Measurements from ENCODE around the gene ADCY5. TPM values are rescaled to one million over a fixed set of nuclear protein-coding genes. Genes with fewer than 3 reads are reported as not detected.

The ADCY5 gene
- total RNA-seq, 2 donors from 2014 or later = not detected

DNA sequence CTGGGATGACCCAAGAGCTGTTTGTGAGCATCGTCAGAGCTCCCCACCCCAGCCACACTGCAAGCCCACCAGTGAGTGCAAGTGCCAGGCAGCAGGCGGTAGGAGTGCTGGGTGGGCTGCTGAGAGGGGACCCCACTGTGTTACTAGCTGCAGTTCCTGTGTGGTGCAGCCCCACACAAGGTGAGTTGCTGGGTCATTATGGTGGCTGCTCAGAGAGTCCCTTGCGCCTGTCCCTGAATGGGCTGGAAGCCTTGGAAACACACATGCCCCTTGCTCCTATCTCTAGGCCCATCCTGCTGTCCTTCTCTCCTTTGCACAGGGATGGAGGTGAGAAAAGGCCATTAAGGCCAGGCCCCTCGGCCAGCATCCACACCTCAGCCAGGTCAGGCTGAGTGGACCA lies 163.4 kb downstream of the ADCY5 start:
- no peak overlapping the region for H3K27ac Mint-ChIP-seq
- DNase-seq (ENCODE audit: low spot score) (no peak), ATAC-seq (no peak)
- no peaks in the 10 kb centered on the region for H3K36me3 Mint-ChIP-seq
- no peaks in the 10 kb centered on the region for H3K4me1 Mint-ChIP-seq (ENCODE audit: low read depth in 2 of 2)
- H3K27me3 Mint-ChIP-seq = peaks cover 0 to under 1% of the 10 kb centered on the region in 2 donors
- H3K9me3 Mint-ChIP-seq = no peaks in the 10 kb centered on the region
- no peak overlapping the region for H3K4me3 Mint-ChIP-seq

DNA sequence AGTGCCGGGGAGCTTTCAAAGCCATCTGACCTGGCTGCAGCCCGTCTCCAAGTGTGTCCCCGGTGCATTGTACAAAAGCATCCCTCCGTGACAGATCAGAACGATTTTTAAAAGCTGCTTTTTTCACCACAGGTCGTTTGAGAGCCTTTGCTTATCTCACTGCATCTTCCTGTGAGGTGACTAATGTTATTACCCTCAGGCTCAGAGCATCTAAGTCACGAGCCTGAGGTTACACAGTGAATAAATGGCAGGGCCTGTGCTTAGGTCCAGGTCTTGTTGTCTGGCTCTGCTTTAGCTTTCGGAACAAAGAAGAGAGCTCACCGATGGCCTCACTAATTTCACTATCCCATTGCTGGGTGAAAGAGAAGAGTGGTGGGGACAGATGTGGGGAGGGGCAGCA lies 163.8 kb downstream of the ADCY5 start:
- Mint-ChIP-seq H3K36me3 (no peaks in the 10 kb centered on the region), H3K9me3 (no peaks in the 10 kb centered on the region), H3K27ac (no peak overlapping the region), H3K4me3 (no peak overlapping the region), H3K4me1 (ENCODE audit: low read depth in 2 of 2) (no peaks in the 10 kb centered on the region), H3K27me3 (no peaks in the 10 kb centered on the region)
- DNase-seq (ENCODE audit: low spot score) = no peak
- ATAC-seq = no peak

- Mint-ChIP-seq H3K27me3 (no peaks in the 10 kb centered on the region), H3K9me3 (no peaks in the 10 kb centered on the region), H3K36me3 (no peaks in the 10 kb centered on the region), H3K4me1 (ENCODE audit: low read depth in 2 of 2) (no peaks in the 10 kb centered on the region), H3K4me3 (no peak overlapping the region), H3K27ac (no peak overlapping the region)
- ATAC-seq = no peak
- DNase-seq (ENCODE audit: low spot score) = no peak
These were observed 164.4 kb downstream of the ADCY5 start for GRCh38 chr3:123284399-123285010.

GRCh38 chr3:123283657-123284398 lies 165.1 kb downstream of the ADCY5 start:
- H3K9me3 Mint-ChIP-seq = no peaks in the 10 kb centered on the region
- H3K27me3 Mint-ChIP-seq = no peaks in the 10 kb centered on the region
- no peaks in the 10 kb centered on the region for H3K36me3 Mint-ChIP-seq
- ATAC-seq (no peak), DNase-seq (ENCODE audit: low spot score) (no peak)
- no peak overlapping the region for H3K27ac Mint-ChIP-seq
- H3K4me1 Mint-ChIP-seq (ENCODE audit: low read depth in 2 of 2) = no peaks in the 10 kb centered on the region
- H3K4me3 Mint-ChIP-seq = no peak overlapping the region

DNA sequence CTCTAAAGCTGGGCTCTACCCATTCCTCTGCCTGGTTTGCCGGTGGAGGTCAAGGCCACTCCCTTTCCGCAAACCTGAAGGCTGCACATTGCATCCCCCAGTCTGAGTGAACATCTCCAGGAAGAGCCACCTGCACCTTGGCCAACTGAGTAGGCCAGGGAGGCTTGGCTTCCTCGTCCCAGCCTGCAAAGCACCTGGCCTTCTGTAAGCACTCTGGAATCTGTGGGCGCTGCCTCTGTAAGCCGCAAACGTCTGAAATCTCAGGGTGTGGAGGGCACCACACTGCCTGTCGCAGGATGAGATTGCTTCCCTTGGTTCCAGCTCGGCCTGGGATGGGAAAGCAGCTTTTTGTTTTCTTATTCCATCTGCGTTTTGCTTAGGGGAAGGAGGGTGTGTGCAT lies 165.8 kb downstream of the ADCY5 start:
- no peaks in the 10 kb centered on the region for H3K4me1 Mint-ChIP-seq (ENCODE audit: low read depth in 2 of 2)
- no peaks in the 10 kb centered on the region for H3K36me3 Mint-ChIP-seq
- no peaks in the 10 kb centered on the region for H3K27me3 Mint-ChIP-seq
- H3K27ac Mint-ChIP-seq = no peak overlapping the region
- ATAC-seq (no peak), DNase-seq (ENCODE audit: low spot score) (no peak)
- no peak overlapping the region for H3K4me3 Mint-ChIP-seq
- H3K9me3 Mint-ChIP-seq = no peaks in the 10 kb centered on the region

GRCh38 chr3:123282461-123282860 lies 166.4 kb downstream of the ADCY5 start:
- DNase-seq (ENCODE audit: low spot score) = no peak

GRCh38 chr3:123281929-123282328 lies 167.0 kb downstream of the ADCY5 start:
- peaks cover 0 to 4% of the 10 kb centered on the region in 2 donors for H3K4me1 Mint-ChIP-seq (ENCODE audit: low read depth in 2 of 2)
- H3K36me3 Mint-ChIP-seq = no peaks in the 10 kb centered on the region
- ATAC-seq (peak in 1 of 2 donors; percentile 41), DNase-seq (ENCODE audit: low spot score) (no peak)
- H3K9me3 Mint-ChIP-seq = no peaks in the 10 kb centered on the region
- H3K27me3 Mint-ChIP-seq = no peaks in the 10 kb centered on the region
- no peak overlapping the region for H3K27ac Mint-ChIP-seq
- H3K4me3 Mint-ChIP-seq = no peak overlapping the region

More at GRCh38 chr3:123282461-123282860, 166.4 kb downstream of the ADCY5 start:
- no peak for ATAC-seq
- H3K9me3 Mint-ChIP-seq = no peaks in the 10 kb centered on the region
- H3K4me1 Mint-ChIP-seq (ENCODE audit: low read depth in 2 of 2) = no peaks in the 10 kb centered on the region
- H3K4me3 Mint-ChIP-seq = no peak overlapping the region
- H3K27me3 Mint-ChIP-seq = no peaks in the 10 kb centered on the region
- no peak overlapping the region for H3K27ac Mint-ChIP-seq
- no peaks in the 10 kb centered on the region for H3K36me3 Mint-ChIP-seq

GRCh38 chr3:123281406-123281805 lies 167.5 kb downstream of the ADCY5 start:
- Mint-ChIP-seq H3K27ac (no peak overlapping the region), H3K36me3 (no peaks in the 10 kb centered on the region), H3K4me1 (ENCODE audit: low read depth in 2 of 2) (peaks cover 0 to 6% of the 10 kb centered on the region in 2 donors), H3K4me3 (no peak overlapping the region), H3K27me3 (no peaks in the 10 kb centered on the region), H3K9me3 (no peaks in the 10 kb centered on the region)
- no peak for DNase-seq (ENCODE audit: low spot score)
- no peak for ATAC-seq

GRCh38 chr3:123279121-123279520 lies 169.8 kb downstream of the ADCY5 start:
- H3K4me1 Mint-ChIP-seq (ENCODE audit: low read depth in 2 of 2) = peaks cover 0 to 6% of the 10 kb centered on the region in 2 donors
- no peak overlapping the region for H3K27ac Mint-ChIP-seq
- ATAC-seq (no peak), DNase-seq (ENCODE audit: low spot score) (no peak)
- H3K4me3 Mint-ChIP-seq = no peak overlapping the region
- no peaks in the 10 kb centered on the region for H3K27me3 Mint-ChIP-seq
- H3K9me3 Mint-ChIP-seq = no peaks in the 10 kb centered on the region
- H3K36me3 Mint-ChIP-seq = no peaks in the 10 kb centered on the region

DNA sequence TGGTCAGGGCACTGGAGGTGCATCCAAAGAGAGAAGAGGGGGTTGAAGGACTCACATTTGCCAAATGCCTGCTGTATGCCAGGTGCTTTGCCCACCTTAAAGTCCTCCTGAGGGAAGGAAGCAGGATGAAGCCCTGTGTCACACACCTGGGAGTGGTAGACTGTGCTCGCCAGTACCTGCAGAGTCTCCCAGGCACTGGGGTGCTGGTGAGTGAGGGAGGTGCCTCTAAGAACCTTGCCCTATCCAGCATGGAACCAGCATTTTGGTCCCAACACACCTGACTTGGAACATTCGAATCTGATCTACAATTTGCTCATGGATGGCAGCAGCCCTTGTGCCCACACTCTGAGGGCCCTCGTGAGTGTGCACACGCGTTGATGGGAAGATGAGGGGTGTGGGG lies 170.4 kb downstream of the ADCY5 start:
- Mint-ChIP-seq H3K4me3 (no peak overlapping the region), H3K27me3 (no peaks in the 10 kb centered on the region), H3K9me3 (no peaks in the 10 kb centered on the region), H3K36me3 (no peaks in the 10 kb centered on the region), H3K27ac (no peak overlapping the region), H3K4me1 (ENCODE audit: low read depth in 2 of 2) (peaks cover 0 to 6% of the 10 kb centered on the region in 2 donors)
- DNase-seq (ENCODE audit: low spot score) (no peak), ATAC-seq (no peak)

DNA sequence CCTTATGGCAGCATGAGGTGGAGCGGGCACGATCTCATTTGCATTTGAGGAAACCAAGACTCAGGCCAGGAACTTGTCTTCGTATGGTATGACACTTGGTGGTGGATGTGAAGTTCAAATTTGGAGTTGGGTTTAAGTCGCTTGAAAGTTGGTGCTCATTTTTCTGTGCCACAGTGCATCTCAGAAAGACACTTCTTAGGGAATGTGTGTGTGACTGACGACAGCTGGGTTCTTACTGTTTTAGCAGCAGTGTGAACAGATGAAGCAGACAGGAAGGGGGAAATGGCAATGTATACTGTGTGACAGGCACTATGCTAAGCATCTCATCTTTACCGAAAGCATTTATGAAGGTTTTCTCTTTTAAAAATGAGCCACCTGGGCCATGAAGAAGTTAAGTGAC lies 171.8 kb downstream of the ADCY5 start:
- no peaks in the 10 kb centered on the region for H3K36me3 Mint-ChIP-seq
- no peaks in the 10 kb centered on the region for H3K9me3 Mint-ChIP-seq
- H3K4me3 Mint-ChIP-seq = no peak overlapping the region

GRCh38 chr3:123276346-123277006 lies 172.4 kb downstream of the ADCY5 start:
- Mint-ChIP-seq H3K27me3 (no peaks in the 10 kb centered on the region), H3K27ac (no peak overlapping the region), H3K4me1 (ENCODE audit: low read depth in 2 of 2) (peaks cover 0 to 6% of the 10 kb centered on the region in 2 donors), H3K36me3 (peaks cover 5% of the 10 kb centered on the region), H3K4me3 (no peak overlapping the region), H3K9me3 (no peaks in the 10 kb centered on the region)
- DNase-seq (ENCODE audit: low spot score) (no peak), ATAC-seq (no peak)

More for the DNA sequence above, 171.8 kb downstream of the ADCY5 start:
- Mint-ChIP-seq H3K27ac (no peak overlapping the region), H3K27me3 (no peaks in the 10 kb centered on the region), H3K4me1 (ENCODE audit: low read depth in 2 of 2) (peaks cover 0 to 6% of the 10 kb centered on the region in 2 donors)
- DNase-seq (ENCODE audit: low spot score) = no peak
- ATAC-seq = no peak

DNA sequence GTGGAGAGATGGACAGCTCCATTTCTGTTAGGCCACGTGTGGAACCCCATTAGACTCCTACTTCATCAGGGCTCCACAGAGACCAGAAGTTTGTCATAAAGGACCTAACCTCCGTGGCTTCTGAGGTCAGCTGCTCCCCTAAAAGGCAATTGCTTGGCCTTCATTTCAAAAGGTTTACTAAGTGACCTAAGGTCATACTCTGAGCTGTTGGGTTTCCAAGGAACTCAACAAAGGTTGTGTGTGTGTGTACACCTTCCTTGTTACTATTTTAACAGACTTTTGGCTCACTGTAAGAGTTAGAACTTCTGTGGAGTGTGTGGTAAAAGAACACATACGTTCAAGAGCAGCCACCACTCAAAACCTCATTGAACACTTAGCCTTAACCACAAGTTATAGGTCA lies 173.2 kb downstream of the ADCY5 start:
- H3K9me3 Mint-ChIP-seq = no peaks in the 10 kb centered on the region
- H3K36me3 Mint-ChIP-seq = peaks cover 5% of the 10 kb centered on the region
- H3K4me3 Mint-ChIP-seq = no peak overlapping the region
- H3K27ac Mint-ChIP-seq = no peak overlapping the region
- H3K27me3 Mint-ChIP-seq = no peaks in the 10 kb centered on the region
- peaks cover 0 to 6% of the 10 kb centered on the region in 2 donors for H3K4me1 Mint-ChIP-seq (ENCODE audit: low read depth in 2 of 2)
- ATAC-seq = no peak
- DNase-seq (ENCODE audit: low spot score) = no peak

- no peak overlapping the region for H3K4me3 Mint-ChIP-seq
- H3K36me3 Mint-ChIP-seq = peaks cover 5% of the 10 kb centered on the region
- H3K9me3 Mint-ChIP-seq = no peaks in the 10 kb centered on the region
- no peak for ATAC-seq
- no peaks in the 10 kb centered on the region for H3K27me3 Mint-ChIP-seq
- peaks cover 0 to 6% of the 10 kb centered on the region in 2 donors for H3K4me1 Mint-ChIP-seq (ENCODE audit: low read depth in 2 of 2)
- DNase-seq (ENCODE audit: low spot score) = no peak
- H3K27ac Mint-ChIP-seq = no peak overlapping the region
These were observed 176.3 kb downstream of the ADCY5 start for GRCh38 chr3:123272547-123272946.
